ENCODE data around the gene LRRC25. TPM values are rescaled to one million over a fixed set of nuclear protein-coding genes. Genes with fewer than 3 reads are reported as not detected.
A peak's percentile ranks its signal among the peaks of the same experiment; 100 is the strongest.

The LRRC25 gene
- total and polyA plus RNA-seq, 10 donors: 14.6 to 164 (median 87.3) TPM

GRCh38 chr19:18439910-18440237, 42.5 kb upstream of the LRRC25 start:
- 85 to 91% (median 88%) methylated on average over 9 of the region's 9 CpGs for WGBS, 5 donors
- H3K4me3 ChIP-seq: no peak overlapping the region
- peaks cover 0 to 22% (median 0%) of the 10 kb centered on the region in 7 donors for H3K27me3 ChIP-seq (replicated peaks in 1 of 7)
- TF ChIP-seq POLR2AphosphoS5 (IDR thresholded peaks at IDR 0.05) (no peak), POLR2A (IDR thresholded peaks at IDR 0.05) (no peak)
- TF ChIP-seq, protein P1, sequence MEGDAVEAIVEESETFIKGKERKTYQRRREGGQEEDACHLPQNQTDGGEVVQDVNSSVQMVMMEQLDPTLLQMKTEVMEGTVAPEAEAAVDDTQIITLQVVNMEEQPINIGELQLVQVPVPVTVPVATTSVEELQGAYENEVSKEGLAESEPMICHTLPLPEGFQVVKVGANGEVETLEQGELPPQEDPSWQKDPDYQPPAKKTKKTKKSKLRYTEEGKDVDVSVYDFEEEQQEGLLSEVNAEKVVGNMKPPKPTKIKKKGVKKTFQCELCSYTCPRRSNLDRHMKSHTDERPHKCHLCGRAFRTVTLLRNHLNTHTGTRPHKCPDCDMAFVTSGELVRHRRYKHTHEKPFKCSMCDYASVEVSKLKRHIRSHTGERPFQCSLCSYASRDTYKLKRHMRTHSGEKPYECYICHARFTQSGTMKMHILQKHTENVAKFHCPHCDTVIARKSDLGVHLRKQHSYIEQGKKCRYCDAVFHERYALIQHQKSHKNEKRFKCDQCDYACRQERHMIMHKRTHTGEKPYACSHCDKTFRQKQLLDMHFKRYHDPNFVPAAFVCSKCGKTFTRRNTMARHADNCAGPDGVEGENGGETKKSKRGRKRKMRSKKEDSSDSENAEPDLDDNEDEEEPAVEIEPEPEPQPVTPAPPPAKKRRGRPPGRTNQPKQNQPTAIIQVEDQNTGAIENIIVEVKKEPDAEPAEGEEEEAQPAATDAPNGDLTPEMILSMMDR (IDR thresholded peaks at IDR 0.05 in 8 of 11, conservative IDR thresholded peaks at IDR 0.05 in 3 of 11): no peak
- DNase-seq: no peak
- peaks cover 16 to 59% (median 38%) of the 10 kb centered on the region in 6 donors for H3K4me1 ChIP-seq
- peak overlapping the region in 3 of 8 donors; percentile 48 to 83 (median 82) for H3K27ac ChIP-seq
- H3K9me3 ChIP-seq: no peaks in the 10 kb centered on the region
- intact Hi-C loops (cut with DNase I; ENCODE audit: low total_unique reads): no loop called here
- peaks cover 6 to 37% (median 23%) of the 10 kb centered on the region in 6 donors for H3K36me3 ChIP-seq

GRCh38 chr19:18439025-18439909, 41.8 kb upstream of the LRRC25 start:
- peak; percentile 64 for DNase-seq
- WGBS, 5 donors: 72 to 87% (median 76%) methylated on average over 13 of the region's 13 CpGs
- intact Hi-C loops (cut with DNase I; ENCODE audit: low total_unique reads): no loop called here
- Histone ChIP-seq H3K36me3 (peaks cover 2 to 32% (median 17%) of the 10 kb centered on the region in 6 donors), H3K4me1 (peaks cover 19 to 65% (median 42%) of the 10 kb centered on the region in 6 donors), H3K9me3 (no peaks in the 10 kb centered on the region), H3K27ac (peak overlapping the region in 6 of 8 donors; percentile 49 to 88 (median 82)), H3K4me3 (no peak overlapping the region), H3K27me3 (replicated peaks in 1 of 7) (peaks cover 0 to 22% (median 0%) of the 10 kb centered on the region in 7 donors)
- TF ChIP-seq POLR2A (IDR thresholded peaks at IDR 0.05) (no peak), POLR2AphosphoS5 (IDR thresholded peaks at IDR 0.05) (peak in 1 of 3 donors; percentile 7)

DNA sequence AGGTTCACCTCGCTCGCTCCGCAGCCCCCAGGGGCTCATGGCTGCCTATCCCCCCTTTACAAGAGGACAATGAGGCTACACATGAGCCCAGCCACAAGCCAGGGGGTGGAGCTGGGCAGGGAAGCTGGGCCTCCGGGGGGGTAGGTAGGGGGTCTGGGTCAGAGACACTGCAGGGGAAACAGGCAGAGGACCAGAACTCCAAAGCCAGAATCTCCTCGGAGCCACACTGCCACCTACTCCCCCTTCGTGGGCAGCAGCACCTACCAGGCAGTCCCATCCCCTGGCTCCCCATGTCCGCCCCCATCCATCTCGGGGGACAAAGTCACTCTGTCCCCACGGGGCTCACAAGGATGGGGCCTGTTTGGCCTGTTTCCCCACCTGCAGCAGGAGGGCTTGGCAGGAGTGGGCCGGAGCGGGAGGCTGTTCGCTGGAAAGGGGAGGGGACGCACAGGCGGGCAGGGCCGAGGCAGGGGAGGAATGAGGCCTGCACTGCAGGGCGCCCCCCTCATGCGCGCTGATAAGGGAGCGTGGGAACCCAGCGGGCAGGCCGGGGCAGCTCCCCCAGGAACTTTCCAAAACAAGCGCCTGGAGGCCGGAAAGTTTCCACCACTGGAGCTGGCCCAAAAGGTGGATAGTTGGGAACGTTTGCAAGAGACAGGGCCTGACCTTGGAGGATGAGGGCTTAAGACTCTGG, 41.1 kb upstream of the LRRC25 start:
- 42 to 65% (median 59%) methylated on average over 23 to 24 of the region's 24 CpGs for WGBS, 5 donors
- intact Hi-C loops (cut with DNase I; ENCODE audit: low total_unique reads): no loop called here
- Histone ChIP-seq H3K4me1 (peaks cover 22 to 71% (median 47%) of the 10 kb centered on the region in 6 donors), H3K27ac (peak overlapping the region; percentile 53 to 88 (median 82)), H3K9me3 (no peaks in the 10 kb centered on the region), H3K27me3 (replicated peaks in 1 of 7) (peaks cover 0 to 29% (median 0%) of the 10 kb centered on the region in 7 donors), H3K4me3 (peak overlapping the region; percentile 51 to 87 (median 62)), H3K36me3 (peaks cover 0 to 24% (median 9%) of the 10 kb centered on the region in 6 donors)
- peak; percentile 84 for DNase-seq
- peak; percentile 24 to 74 (median 62) for TF ChIP-seq POLR2AphosphoS5 (IDR thresholded peaks at IDR 0.05)
- TF ChIP-seq, protein P1 (IDR thresholded peaks at IDR 0.05 in 8 of 11, conservative IDR thresholded peaks at IDR 0.05 in 3 of 11): no peak

DNA sequence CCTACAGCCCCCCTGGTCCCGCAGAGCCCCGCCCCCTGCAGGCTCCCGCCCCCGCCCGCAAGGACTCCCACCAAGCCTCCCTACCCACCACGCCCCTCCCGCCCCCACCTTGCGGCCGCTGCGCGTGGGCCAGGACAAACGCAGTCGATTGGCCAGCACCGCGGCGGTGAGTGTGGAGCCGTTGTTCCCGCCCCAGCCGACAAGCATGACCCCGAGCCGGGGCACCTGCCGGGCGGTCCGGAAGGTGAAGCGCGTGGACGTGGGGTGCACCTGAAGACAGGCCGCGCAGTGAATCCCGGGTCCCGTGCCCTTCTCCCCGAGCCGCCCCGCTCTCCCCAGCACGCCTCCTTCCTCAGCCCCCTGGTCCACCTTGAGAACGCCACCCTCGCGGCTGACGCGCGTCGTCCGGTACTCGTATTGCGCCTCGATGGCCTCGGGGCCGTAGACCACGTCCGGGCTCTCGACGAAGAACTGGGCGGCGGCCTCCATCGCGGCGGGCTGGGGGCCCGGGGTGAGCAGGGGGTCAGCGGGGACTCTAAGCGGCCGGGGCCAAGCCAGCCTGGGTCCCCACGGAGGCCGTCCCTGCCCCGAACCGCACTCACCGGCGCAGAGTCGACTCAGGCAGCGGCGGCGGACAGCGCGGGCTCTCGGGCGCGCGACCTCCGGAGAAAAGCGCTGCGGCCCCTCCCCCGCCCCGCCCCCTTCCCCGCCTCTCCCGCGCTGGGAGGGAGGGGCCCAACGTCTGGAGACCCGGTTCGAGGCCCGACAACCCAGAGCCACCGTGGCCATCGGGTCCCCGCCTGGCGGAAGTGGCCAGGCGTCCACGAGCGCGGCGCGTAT, 40.3 kb upstream of the LRRC25 start, which contains the start of gene ISYNA1:
Gene ISYNA1 (minus strand): TSS at position 643 of the 840 bp plus-strand sequence. CDS start 154 bp downstream, at position 489.
- peaks cover 22 to 79% (median 53%) of the 10 kb centered on the region in 6 donors for H3K4me1 ChIP-seq
- TF ChIP-seq POLR2AphosphoS5 (IDR thresholded peaks at IDR 0.05): peak; percentile 30 to 79 (median 65)
- no peak for TF ChIP-seq POLR2A (IDR thresholded peaks at IDR 0.05)
- TF ChIP-seq, protein P1 (IDR thresholded peaks at IDR 0.05 in 8 of 11, conservative IDR thresholded peaks at IDR 0.05 in 3 of 11): peak in 1 of 11 experiments; percentile 4
- H3K4me3 ChIP-seq: peak within 1 kb of the TSS; percentile 51 to 87 (median 62)
- peaks cover 0 to 36% (median 0%) of the 10 kb centered on the region in 7 donors for H3K27me3 ChIP-seq (replicated peaks in 1 of 7)
- DNase-seq: peak; percentile 91
- H3K27ac ChIP-seq: peak within 1 kb of the TSS; percentile 53 to 88 (median 82)
- intact Hi-C loops (cut with DNase I; ENCODE audit: low total_unique reads): no loop called here
- H3K36me3 ChIP-seq: peaks cover 0 to 17% (median 2%) of the 10 kb centered on the region in 6 donors
- 0 to 1% (median 0%) methylated on average over 2 to 99 of the region's 99 CpGs for WGBS, 5 donors
- H3K9me3 ChIP-seq: no peaks in the 10 kb centered on the region

All from spleen (tissue), 11 donors.